Gastroesophageal sphincter (tissue), 3 donors: ENCODE data around the gene YIF1B.

Experiments
- EP300 ChIP-seq: sonication (generic); formaldehyde crosslinking; IDR thresholded peaks from one replicate; pipeline ENCODE4 v1.6.1; 2017; ENCODE audit warnings: antibody characterized with exemption, mild to moderate bottlenecking
- POLR2A ChIP-seq, 2 donors: fragments of 450-650 bp; IDR thresholded peaks; one replicate each; pipeline ENCODE4 v1.6.1; 2017; ENCODE audit warnings: antibody characterized with exemption in 2 of 2, mild to moderate bottlenecking in 2 of 2, moderate library complexity in 1 of 2
- POLR2AphosphoS5 ChIP-seq: sonication (generic); formaldehyde crosslinking; IDR thresholded peaks from one replicate; pipeline ENCODE4 v1.6.1; 2017; ENCODE audit warnings: antibody characterized with exemption
- TF ChIP-seq, protein P1 (sequence below), 4 experiments: fragments of 200-600 bp in 2 of 4; fragments of 450-650 bp in 2 of 4; sonication (generic) in 1 of 4; IDR thresholded peaks; one replicate each; pipeline ENCODE4 v1.5.1; 2017 to 2019; ENCODE audit warnings: antibody characterized with exemption in 4 of 4, mild to moderate bottlenecking in 2 of 4, moderate library complexity in 2 of 4

- no peak for TF ChIP-seq POLR2A (IDR thresholded peaks at IDR 0.05)
- TF ChIP-seq, protein P1, sequence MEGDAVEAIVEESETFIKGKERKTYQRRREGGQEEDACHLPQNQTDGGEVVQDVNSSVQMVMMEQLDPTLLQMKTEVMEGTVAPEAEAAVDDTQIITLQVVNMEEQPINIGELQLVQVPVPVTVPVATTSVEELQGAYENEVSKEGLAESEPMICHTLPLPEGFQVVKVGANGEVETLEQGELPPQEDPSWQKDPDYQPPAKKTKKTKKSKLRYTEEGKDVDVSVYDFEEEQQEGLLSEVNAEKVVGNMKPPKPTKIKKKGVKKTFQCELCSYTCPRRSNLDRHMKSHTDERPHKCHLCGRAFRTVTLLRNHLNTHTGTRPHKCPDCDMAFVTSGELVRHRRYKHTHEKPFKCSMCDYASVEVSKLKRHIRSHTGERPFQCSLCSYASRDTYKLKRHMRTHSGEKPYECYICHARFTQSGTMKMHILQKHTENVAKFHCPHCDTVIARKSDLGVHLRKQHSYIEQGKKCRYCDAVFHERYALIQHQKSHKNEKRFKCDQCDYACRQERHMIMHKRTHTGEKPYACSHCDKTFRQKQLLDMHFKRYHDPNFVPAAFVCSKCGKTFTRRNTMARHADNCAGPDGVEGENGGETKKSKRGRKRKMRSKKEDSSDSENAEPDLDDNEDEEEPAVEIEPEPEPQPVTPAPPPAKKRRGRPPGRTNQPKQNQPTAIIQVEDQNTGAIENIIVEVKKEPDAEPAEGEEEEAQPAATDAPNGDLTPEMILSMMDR (IDR thresholded peaks at IDR 0.05) = no peak
- no peak for TF ChIP-seq POLR2AphosphoS5
- TF ChIP-seq EP300 = no peak
Measured at GRCh38 chr19:38310279-38310670, 5.5 kb downstream of the YIF1B start.
